GM12891 (cell line): ENCODE data around the gene GAB1.
"Not testable (repeated sequence)": the region's sequence is repeated elsewhere in the genome, so short reads cannot be mapped to it uniquely, and the experiment has no call there.

Source experiments
- DNase-seq: peaks from one replicate; pipeline ENCODE4 v3.0.0; 2011; ENCODE audit warnings: low spot score; ENCODE audit not compliant: insufficient read length
- FAIRE-seq: peaks from 2 replicates; lab custom pipeline; 2011; peaks lifted over from hg19 to GRCh38; lab: Jason Lieb, UNC
- PAX5 ChIP-seq: IDR thresholded peaks from 2 replicates; pipeline ENCODE4 v1.6.1; 2011; ENCODE audit warnings: low read length, moderate library complexity, mild to moderate bottlenecking; ENCODE audit not compliant: insufficient read depth, severe bottlenecking
- POLR2A ChIP-seq: IDR thresholded peaks from 2 replicates; pipeline ENCODE4 v1.6.1; 2011; ENCODE audit warnings: low read depth, low read length, control low read depth
- POLR2AphosphoS5 ChIP-seq: IDR thresholded peaks from 2 replicates; pipeline ENCODE4 v1.6.1; 2011; ENCODE audit warnings: low read depth, low read length, control low read depth
- POU2F2 ChIP-seq: IDR thresholded peaks from 2 replicates; pipeline ENCODE4 v1.6.1; 2011; ENCODE audit warnings: low read depth, mild to moderate bottlenecking, control low read depth, low read length, moderate library complexity
- SPI1 ChIP-seq: IDR thresholded peaks from 2 replicates; pipeline ENCODE4 v1.6.1; 2011; ENCODE audit warnings: low read depth, low read length, control low read depth
- TAF1 ChIP-seq: IDR thresholded peaks from 2 replicates; pipeline ENCODE4 v1.6.1; 2011; ENCODE audit warnings: low read depth, low read length, control low read depth

Gene GAB1

GRCh38 chr4:143348233-143349077 is 11.8 kb downstream of the GAB1 start:
- no peak for TF ChIP-seq TAF1
- TF ChIP-seq POLR2AphosphoS5: no peak
- TF ChIP-seq POU2F2: no peak
- no peak for TF ChIP-seq POLR2A
- TF ChIP-seq SPI1: no peak
- TF ChIP-seq PAX5: no peak
- DNase-seq (no peak), FAIRE-seq (no peak)

DNA sequence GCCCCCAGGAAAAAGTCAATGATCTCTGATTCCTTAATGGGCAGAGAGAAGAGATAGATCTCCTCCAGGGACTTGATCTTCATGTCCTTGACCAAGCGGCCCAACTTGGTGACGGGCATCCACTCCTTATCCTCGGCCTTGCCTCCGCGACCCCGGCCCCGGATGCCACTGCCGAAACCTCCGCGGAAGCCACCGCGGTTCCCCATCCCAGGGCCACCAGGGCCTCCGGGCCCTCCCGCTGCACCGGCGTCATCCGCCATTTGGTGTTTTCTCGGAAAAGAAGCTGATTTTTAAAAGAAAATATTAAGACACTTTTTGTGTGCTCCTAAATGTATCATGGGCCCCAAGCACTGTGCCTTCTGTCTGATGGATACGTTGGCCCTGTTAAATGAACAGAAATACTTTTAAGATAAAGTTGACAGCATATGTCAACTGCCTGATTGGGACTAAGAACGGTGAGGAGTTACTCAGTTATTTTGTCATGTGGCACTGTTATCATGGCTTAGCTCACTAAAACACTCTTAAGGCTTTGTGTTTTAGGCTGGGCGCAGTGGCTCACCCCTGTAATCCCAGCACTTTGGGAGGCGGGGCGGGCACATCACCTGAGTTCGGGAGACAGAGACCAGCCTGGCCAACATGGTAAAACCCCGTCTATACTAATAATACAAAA is 13.3 kb downstream of the GAB1 start:
- DNase-seq, FAIRE-seq: not testable (repeated sequence)

- FAIRE-seq: no peak
Observed at GRCh38 chr4:143351149-143351691, 14.5 kb downstream of the GAB1 start.

GRCh38 chr4:143351774-143352451 is 15.2 kb downstream of the GAB1 start:
- FAIRE-seq (no peak), DNase-seq (no peak)
- TF ChIP-seq POLR2AphosphoS5 (no peak), PAX5 (no peak), SPI1 (no peak), TAF1 (no peak), POU2F2 (no peak), POLR2A (no peak)

More at GRCh38 chr4:143351149-143351691, 14.5 kb downstream of the GAB1 start:
- no peak for DNase-seq
- TF ChIP-seq PAX5: no peak
- no peak for TF ChIP-seq POU2F2
- TF ChIP-seq POLR2AphosphoS5: no peak

DNA sequence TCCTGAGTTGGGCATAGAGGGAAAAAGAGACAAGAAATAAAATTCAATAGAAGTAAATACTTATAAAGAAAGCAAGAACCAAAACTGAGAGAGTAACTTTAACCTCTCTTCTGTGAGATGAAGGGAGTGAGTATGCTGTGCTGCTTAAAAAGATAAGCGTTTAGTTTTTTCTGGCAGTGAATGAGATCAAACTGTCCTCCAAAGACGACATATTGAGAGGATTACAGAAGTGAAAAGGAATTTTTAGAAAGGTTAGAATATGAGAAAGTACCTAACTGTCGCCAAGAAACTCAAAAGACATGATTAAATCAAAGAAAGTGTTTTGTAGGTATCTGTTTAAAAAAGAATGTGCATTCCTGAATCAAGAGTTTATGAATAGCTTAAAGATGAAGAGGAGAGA is 16.0 kb downstream of the GAB1 start:
- TF ChIP-seq POLR2AphosphoS5: no peak
- no peak for TF ChIP-seq POU2F2
- TF ChIP-seq POLR2A: no peak
- no peak for TF ChIP-seq PAX5
- TF ChIP-seq SPI1: no peak
- TF ChIP-seq TAF1: no peak
- DNase-seq: no peak
- FAIRE-seq: no peak

DNA sequence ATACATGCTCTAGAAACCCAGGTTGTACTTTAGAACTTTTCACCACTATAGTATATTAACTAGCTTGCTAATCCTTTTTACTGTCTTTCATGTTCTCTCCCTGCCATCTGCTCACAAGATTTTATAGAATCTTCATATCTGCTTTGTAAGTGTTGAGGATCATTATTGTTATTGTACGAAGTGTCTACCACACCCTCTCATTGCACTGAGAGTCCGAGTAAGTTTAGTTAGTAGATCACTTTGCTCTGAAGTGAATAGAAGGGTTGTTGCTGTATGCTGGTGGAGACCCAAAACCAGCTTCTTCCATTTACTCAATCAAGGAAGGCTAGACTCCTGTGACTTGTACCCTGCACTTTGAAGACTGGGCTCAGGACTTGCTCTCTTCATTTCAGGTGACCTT is 17.1 kb downstream of the GAB1 start:
- no peak for DNase-seq
- TF ChIP-seq POLR2AphosphoS5 (no peak), PAX5 (no peak), POLR2A (no peak), POU2F2 (no peak), TAF1 (no peak), SPI1 (no peak)
- FAIRE-seq: no peak

DNA sequence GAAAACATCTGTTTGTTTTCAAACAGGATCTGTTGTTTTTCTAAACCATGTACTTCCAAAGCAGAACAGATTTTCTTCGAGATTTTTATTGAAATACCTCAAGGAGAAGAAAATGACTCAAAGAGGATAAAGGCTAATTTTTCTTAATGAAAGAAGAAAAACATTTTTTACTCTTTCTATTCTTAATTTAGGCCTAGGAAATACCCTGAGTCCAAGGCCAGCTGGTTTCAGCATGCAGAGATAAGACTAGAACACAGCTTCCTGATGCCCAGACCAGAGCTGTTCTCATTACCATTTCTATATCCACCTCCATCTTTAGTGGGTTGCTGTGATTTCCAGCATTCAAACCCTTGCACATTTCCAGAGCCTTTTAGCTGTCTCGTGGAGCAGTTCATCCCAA is 18.3 kb downstream of the GAB1 start:
- TF ChIP-seq SPI1: no peak
- TF ChIP-seq POU2F2: no peak
- no peak for TF ChIP-seq POLR2AphosphoS5
- TF ChIP-seq TAF1: no peak
- FAIRE-seq: no peak
- no peak for DNase-seq

DNA sequence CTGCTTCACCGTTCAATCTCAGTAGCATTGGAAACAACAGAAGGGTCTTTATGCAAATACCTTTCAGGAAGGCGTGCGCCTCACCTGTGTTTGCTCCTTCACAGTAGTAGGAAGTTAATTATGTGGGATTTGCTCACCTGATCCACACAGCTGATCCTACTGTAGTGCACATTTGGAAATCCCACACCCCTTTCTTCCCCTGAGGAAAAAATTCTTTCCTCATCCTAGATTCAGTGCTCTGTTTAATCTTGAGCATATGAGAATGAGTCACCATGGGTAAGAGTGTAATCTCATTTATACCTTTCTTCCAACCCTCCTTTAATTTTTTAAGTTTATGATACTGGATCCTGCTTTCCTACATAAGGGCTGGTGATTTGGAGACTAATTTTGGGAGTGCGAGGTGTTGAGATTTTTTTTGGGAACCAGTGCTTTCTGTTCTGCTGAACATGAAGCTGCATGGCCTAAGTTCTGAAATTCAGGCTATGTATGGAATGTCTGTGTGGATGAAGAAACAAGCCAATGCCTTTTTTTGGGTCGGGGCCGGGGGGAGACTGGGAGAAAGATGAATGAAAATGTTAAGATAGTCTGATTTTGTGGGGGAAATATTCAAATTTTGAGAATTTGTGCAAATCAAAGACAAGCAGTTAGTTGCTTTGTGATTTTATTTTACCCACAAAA is 19.0 kb downstream of the GAB1 start:
- no peak for DNase-seq
- TF ChIP-seq POU2F2 (0 out of 2 replicates have a peak, but pooled peaks have one; percentile 44), TAF1 (no peak), POLR2AphosphoS5 (no peak)
- no peak for FAIRE-seq

DNA sequence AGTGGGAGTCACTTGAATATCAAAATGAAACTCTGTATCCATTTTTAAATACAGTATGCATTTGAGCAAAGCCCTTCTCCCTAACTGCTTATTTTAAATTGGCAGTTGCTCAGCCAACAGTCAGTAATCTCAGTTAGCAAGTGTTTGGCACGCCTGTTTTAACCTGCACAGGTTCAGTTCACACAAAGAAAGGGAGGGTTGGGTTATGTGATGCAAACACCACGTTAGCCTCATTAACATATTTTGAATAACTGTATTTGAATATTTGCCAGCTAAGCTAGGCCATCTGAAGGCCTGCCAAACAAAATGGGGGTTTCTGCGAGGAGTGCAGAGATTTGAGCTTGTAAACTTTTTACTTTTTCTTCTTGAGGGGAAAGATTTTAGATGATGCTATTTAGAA is 19.8 kb downstream of the GAB1 start:
- DNase-seq (no peak), FAIRE-seq (peak; percentile 74)
- TF ChIP-seq POU2F2 (peak; percentile 69), PAX5 (no peak), POLR2A (no peak)

DNA sequence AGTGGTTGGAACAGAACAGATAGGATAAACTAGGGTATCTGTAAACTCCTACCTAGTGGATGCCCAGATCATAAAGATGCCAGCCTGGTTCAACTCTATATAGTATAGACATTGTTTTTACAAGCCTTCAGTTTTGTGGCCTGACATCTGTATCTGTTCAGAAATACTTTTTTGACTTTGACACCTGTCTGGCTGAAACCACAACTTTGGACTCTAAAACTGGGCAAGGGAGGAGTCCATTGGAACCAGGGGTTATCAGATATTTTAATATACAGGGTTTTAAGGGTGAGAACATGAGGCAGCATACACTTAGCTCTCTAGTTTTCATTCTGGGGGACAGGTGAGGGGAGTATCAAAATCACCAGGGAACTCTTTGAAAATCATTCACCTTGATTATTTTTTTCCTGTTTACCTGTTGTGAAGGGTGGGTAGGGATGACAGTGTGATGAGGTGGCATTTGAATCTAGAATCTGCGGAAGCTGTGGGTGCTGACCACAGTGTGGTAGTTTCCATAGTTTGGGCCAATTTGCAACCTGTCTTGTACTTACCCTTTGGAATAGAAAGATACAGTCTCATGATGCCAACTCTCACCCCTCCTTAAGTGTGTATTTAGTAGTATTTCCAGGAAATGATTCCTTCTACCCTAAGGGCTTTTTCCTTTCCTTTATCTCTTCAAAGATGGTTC is 20.6 kb downstream of the GAB1 start:
- FAIRE-seq (peak; percentile 52), DNase-seq (no peak)
- no peak for TF ChIP-seq POLR2A
- no peak for TF ChIP-seq PAX5
- TF ChIP-seq POLR2AphosphoS5: no peak
- TF ChIP-seq TAF1: no peak
- TF ChIP-seq POU2F2: no peak
- no peak for TF ChIP-seq SPI1
